ENCODE results near the gene RANBP10.

GRCh38 chr16:67780847-67781564, 25.4 kb downstream of the RANBP10 start:
- TF ChIP-seq CTCF (IDR thresholded peaks at IDR 0.05) (no peak), ZFX (IDR thresholded peaks at IDR 0.05; ENCODE audit: borderline replicate concordance) (no peak)

Measured in 22Rv1 (cell line).